ENCODE data around the gene MMP7.

Gene MMP7

DNA sequence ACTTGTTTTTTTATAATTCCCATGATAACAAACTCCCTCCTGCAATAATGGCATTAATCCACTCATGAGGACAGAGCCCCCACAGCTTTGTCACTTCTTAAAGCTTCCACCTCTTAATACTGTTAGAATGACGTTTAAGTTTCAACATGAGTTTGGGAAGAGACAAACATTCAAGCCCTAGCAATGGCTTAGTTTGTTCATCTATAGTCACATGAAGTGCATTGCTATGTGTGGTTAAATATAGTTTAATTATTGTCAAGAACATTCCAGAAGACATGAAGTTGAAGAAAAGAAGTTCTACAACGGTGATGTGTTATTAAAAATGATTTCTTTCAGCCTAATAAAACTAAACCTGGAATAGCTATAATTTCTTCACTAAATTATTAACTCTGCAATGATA, 30.6 kb downstream of the MMP7 start:
- TF ChIP-seq, protein P1, sequence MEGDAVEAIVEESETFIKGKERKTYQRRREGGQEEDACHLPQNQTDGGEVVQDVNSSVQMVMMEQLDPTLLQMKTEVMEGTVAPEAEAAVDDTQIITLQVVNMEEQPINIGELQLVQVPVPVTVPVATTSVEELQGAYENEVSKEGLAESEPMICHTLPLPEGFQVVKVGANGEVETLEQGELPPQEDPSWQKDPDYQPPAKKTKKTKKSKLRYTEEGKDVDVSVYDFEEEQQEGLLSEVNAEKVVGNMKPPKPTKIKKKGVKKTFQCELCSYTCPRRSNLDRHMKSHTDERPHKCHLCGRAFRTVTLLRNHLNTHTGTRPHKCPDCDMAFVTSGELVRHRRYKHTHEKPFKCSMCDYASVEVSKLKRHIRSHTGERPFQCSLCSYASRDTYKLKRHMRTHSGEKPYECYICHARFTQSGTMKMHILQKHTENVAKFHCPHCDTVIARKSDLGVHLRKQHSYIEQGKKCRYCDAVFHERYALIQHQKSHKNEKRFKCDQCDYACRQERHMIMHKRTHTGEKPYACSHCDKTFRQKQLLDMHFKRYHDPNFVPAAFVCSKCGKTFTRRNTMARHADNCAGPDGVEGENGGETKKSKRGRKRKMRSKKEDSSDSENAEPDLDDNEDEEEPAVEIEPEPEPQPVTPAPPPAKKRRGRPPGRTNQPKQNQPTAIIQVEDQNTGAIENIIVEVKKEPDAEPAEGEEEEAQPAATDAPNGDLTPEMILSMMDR (IDR thresholded peaks at IDR 0.05; ENCODE audit: control insufficient read depth, extremely low read depth, insufficient read depth): no peak
- DNase-seq (ENCODE audit: low read depth): no peak
- no peak overlapping the region for H3K4me3 ChIP-seq (ENCODE audit: low read depth, low read length)

DNA sequence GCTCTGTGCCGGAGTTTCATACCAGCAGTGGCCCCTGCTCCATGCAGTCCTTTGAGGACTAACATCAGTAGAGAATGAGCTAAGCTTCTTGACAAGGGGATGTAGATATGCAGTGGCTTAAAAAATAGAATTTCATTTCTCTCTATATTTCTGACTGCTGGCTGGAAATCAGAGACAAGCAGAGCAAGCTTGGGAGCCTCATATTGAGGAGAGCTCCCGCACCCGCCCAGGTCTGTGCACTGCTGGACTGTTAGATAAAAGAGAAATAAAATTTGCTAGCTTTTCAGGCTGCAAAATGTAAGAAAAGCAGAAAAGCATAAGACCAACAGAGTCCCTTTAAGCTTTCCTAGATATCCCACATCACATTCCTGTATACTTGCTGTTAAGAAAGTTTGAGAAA, 31.4 kb downstream of the MMP7 start:
- DNase-seq (ENCODE audit: low read depth): no peak
- TF ChIP-seq, protein P1 (IDR thresholded peaks at IDR 0.05; ENCODE audit: control insufficient read depth, extremely low read depth, insufficient read depth): no peak
- no peak overlapping the region for H3K4me3 ChIP-seq (ENCODE audit: low read depth, low read length)

DNA sequence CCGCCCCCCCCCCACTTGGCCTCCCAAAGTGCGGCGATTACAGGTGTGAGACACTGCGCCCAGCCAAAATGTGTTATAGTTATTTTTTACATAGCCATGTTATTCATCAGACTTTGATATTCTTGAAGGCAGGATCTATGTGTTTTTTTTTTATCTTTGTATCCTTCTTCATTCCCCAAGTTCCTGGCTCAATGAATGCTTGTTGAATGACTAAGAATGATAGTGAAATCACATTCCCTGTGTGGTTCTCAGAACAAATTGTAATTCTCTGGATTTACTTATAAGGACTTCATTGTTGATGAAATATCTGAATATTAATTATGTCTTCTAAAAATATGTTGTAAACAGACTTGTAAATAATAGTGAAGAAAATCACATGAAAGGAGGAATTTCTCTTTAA, 33.5 kb downstream of the MMP7 start:
- TF ChIP-seq, protein P1 (IDR thresholded peaks at IDR 0.05; ENCODE audit: control insufficient read depth, extremely low read depth, insufficient read depth): no peak
- no peak overlapping the region for H3K4me3 ChIP-seq (ENCODE audit: low read depth, low read length)
- no peak for DNase-seq (ENCODE audit: low read depth)

DNA sequence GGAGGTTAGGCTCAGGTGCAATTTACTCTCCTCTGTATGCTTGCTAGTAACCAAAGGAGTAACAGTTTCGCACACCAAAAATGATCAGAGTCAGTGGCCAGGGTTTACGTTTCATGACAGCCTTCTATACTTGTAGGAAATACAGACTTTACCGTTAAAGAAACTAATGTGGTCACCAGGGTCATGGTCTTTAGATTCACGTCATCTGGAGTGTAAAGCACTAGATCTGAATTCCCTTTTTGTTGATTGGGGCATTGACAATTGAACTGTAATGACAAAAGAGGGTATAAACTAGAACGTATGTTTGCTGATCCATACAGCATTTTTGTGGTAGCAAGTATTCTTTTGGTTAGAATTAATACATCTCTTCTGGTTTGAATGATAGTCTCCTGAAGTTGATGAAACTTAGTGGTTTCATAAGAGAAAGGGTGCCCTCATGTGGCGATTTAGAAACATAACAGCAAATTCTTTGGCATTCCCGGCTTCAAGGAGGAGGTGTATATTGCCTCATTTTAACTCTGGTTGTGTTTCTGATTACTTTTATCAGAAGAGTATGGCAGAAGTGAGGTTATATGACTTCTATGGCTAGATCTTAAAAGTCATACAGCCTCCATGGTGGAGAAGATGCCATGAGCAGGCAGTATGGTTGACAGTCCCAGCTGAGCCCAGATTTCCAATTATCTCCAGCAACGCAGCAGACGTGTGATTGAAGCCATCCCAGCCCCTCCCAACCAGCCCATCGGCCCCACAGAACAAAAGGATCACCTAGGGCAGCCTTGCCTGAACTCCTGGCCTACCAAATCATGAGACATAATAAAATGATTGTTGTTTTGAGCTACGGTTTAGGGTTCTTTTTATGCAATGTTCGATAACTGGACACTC, 35.1 kb downstream of the MMP7 start:
- TF ChIP-seq, protein P1 (IDR thresholded peaks at IDR 0.05; ENCODE audit: control insufficient read depth, extremely low read depth, insufficient read depth): peak; percentile 59
- H3K4me3 ChIP-seq (ENCODE audit: low read depth, low read length): no peak overlapping the region
- DNase-seq (ENCODE audit: low read depth): peak; percentile 70

DNA sequence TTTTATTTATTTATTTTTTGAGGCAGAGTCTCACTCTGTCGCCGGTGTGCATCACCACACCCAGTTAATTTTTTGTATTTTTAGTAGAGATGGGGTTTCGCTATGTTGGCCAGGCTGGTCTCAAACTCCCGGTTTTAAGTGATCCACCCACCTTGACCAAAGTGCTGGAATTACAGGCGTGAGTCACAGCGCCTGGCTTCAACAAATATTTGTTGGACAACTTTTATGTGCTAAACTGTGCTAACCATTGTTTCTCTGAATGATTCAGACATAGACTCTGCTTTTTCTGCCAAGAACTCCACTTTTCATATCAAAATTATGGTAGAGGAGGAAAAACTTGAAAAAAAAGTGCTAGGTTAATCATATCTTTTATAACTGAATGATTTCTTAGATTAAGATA, 36.3 kb downstream of the MMP7 start:
- H3K4me3 ChIP-seq (ENCODE audit: low read depth, low read length): no peak overlapping the region
- TF ChIP-seq, protein P1 (IDR thresholded peaks at IDR 0.05; ENCODE audit: control insufficient read depth, extremely low read depth, insufficient read depth): no peak
- peak; percentile 58 for DNase-seq (ENCODE audit: low read depth)

DNA sequence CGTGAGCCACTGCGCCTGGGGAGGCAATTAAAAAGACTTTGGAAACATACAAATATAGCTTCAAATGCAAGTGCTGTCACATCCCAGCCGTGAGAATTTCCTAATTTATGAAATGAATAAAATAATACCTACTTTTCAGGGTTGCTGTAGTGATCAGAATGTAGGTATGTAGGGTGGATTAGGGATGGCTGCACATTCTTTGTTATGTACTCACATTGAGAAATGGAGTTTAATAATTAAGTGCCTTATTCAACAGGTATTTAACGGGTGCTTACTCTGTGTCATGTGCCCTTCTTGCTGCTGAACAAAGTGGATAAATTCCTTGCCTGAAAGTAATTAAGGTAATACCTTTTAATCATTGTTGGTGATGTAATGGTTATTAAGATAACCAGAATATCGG, 37.0 kb downstream of the MMP7 start:
- no peak for DNase-seq (ENCODE audit: low read depth)
- no peak overlapping the region for H3K4me3 ChIP-seq (ENCODE audit: low read depth, low read length)
- TF ChIP-seq, protein P1 (IDR thresholded peaks at IDR 0.05; ENCODE audit: control insufficient read depth, extremely low read depth, insufficient read depth): no peak

DNA sequence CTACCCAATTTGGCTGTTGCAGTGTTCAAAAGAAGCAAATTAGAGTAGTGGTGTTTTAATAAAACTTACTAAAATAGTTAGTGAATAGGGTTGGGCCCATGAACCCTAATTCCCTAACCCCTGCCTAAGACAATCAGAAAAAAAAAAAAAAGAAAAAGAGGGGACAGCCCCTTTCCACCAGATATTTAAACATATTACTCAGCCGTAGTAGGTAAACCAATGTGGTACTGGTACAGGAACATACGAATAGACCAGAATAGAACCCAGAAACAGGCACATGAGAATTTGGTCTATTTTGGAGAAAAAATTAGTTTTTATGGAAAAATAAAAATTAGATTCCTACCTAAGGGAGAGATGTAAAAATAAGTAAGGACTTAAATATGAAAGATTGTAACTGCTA, 38.6 kb downstream of the MMP7 start:
- no peak overlapping the region for H3K4me3 ChIP-seq (ENCODE audit: low read depth, low read length)
- TF ChIP-seq, protein P1 (IDR thresholded peaks at IDR 0.05; ENCODE audit: control insufficient read depth, extremely low read depth, insufficient read depth): no peak
- no peak for DNase-seq (ENCODE audit: low read depth)
